GM12878 (cell line): ENCODE results near the gene ORAI1. TPM values are rescaled to one million over a fixed set of nuclear protein-coding genes. Genes with fewer than 3 reads are reported as not detected.
A peak's percentile ranks its signal among the peaks of the same experiment; 100 is the strongest.

Source experiments
- ATF7 ChIP-seq: fragments of 450-650 bp; IDR thresholded peaks from 2 replicates; pipeline ENCODE4 v1.6.1; 2016; ENCODE audit warnings: low read depth, mild to moderate bottlenecking
- BCLAF1 ChIP-seq: fragments of 450-650 bp; IDR thresholded peaks from 2 replicates; pipeline ENCODE4 v1.6.1; 2017; ENCODE audit warnings: antibody characterized with exemption, mild to moderate bottlenecking, moderate library complexity
- ESRRA ChIP-seq: IDR thresholded peaks from 2 replicates; pipeline ENCODE4 v1.6.1; 2012; ENCODE audit warnings: mild to moderate bottlenecking, low read length, improper control_type of control experiment
- MTA3 ChIP-seq: IDR thresholded peaks from 2 replicates; pipeline ENCODE4 v1.6.1; 2012; ENCODE audit warnings: low read length, inconsistent platforms, borderline replicate concordance
- MYB ChIP-seq: fragments of 150-350 bp; IDR thresholded peaks from 2 replicates; pipeline ENCODE4 v1.6.1; 2014; ENCODE audit warnings: mild to moderate bottlenecking, low read depth, low read length, borderline replicate concordance
- NFYA ChIP-seq: IDR thresholded peaks from 2 replicates; pipeline ENCODE4 v1.6.1; 2011; ENCODE audit warnings: low read depth, mild to moderate bottlenecking, low read length, improper control_type of control experiment, borderline replicate concordance
- NR2C2 ChIP-seq: IDR thresholded peaks from 2 replicates; pipeline ENCODE4 v1.6.1; 2011; ENCODE audit warnings: borderline replicate concordance, low read depth; ENCODE audit not compliant: control insufficient read depth, insufficient read length
- NR2F1 ChIP-seq: fragments of 450-650 bp; conservative IDR thresholded peaks from 2 replicates; pipeline ENCODE4 v1.6.1; 2017; ENCODE audit warnings: mild to moderate bottlenecking
- PAX5 ChIP-seq: IDR thresholded peaks from 2 replicates; pipeline ENCODE4 v1.6.1; 2011; ENCODE audit warnings: low read depth, low read length, borderline replicate concordance
- SIN3A ChIP-seq: IDR thresholded peaks from 2 replicates; pipeline ENCODE4 v1.6.1; 2012; ENCODE audit warnings: low read depth, low read length, improper control_type of control experiment
- SREBF2 ChIP-seq: IDR thresholded peaks from 2 replicates; pipeline ENCODE4 v1.6.1; 2012; ENCODE audit warnings: mild to moderate bottlenecking, low read length
- STAT1 ChIP-seq: fragments of 450-650 bp; conservative IDR thresholded peaks from 2 replicates; pipeline ENCODE4 v1.6.1; 2014; ENCODE audit warnings: antibody characterized with exemption, mild to moderate bottlenecking
- SUPT20H ChIP-seq: IDR thresholded peaks from 2 replicates; pipeline ENCODE4 v1.6.1; 2011; ENCODE audit warnings: low read depth, mild to moderate bottlenecking, low read length, moderate library complexity, borderline replicate concordance; ENCODE audit not compliant: control insufficient read depth
- WRNIP1 ChIP-seq: IDR thresholded peaks from 2 replicates; pipeline ENCODE4 v1.6.1; 2011; ENCODE audit warnings: low read depth, low read length, improper control_type of control experiment, borderline replicate concordance
- YY1 ChIP-seq: IDR thresholded peaks from 2 replicates; pipeline ENCODE4 v1.6.1; 2011; ENCODE audit warnings: low read depth, mild to moderate bottlenecking, low read length
- ZNF592 ChIP-seq: fragments of 450-650 bp; IDR thresholded peaks from 2 replicates; pipeline ENCODE4 v1.6.1; 2017; ENCODE audit warnings: mild to moderate bottlenecking, moderate library complexity
- polyA plus RNA-seq, 11 experiments: library from polyadenylated mRNA; depleted of rRNA in 4 of 11; unstranded in 6 of 11; stranded (reverse) in 5 of 11; fragments of >200 nt; fragmentation: Nextera tagmentation in 4 of 11; fragmentation: Illumina TruSeq in 1 of 11; extraction: Ambion mirVana in 4 of 11; extraction: Trizol in 1 of 11; gene quantifications; 1 replicate in 1 of 11; 2 replicates in 10 of 11; pipeline versions ENCODE4 v1.2.1 to v1.2.3, GENCODE V29; 2011 to 2016; ENCODE audit warnings: inconsistent platforms in 2 of 11, missing spikeins in 2 of 11, low read depth in 1 of 11
- total RNA-seq, 4 experiments: library from RNA; depleted of rRNA in 3 of 4; stranded (reverse); fragments of >200 nt in 3 of 4; fragmentation: Illumina TruSeq in 1 of 4; extraction: Trizol in 1 of 4; gene quantifications; 2 replicates each; pipeline versions ENCODE4 v1.2.1 to v1.2.3, GENCODE V29; 2013 to 2021
- TF ChIP-seq, protein P1 (sequence below): IDR thresholded peaks from 2 replicates; pipeline ENCODE4 v1.6.1; 2011; ENCODE audit warnings: borderline replicate concordance, low read depth, mild to moderate bottlenecking, moderate library complexity, low read length; ENCODE audit not compliant: insufficient read depth, poor library complexity, severe bottlenecking
- TF ChIP-seq, protein P2 (sequence below): IDR thresholded peaks from 2 replicates; pipeline ENCODE4 v1.6.1; 2011; ENCODE audit warnings: borderline replicate concordance, low read depth, mild to moderate bottlenecking, moderate library complexity, mixed read lengths, low read length; ENCODE audit not compliant: insufficient read depth; ENCODE audit errors: extremely low read length

ORAI1 gene
- total and polyA plus RNA-seq, 10 of the 15 experiments (the other 5 are each of a cell fraction or from before 2014, with no cell fraction given) = 5.5 to 33.1 (median 11.8) TPM

- TF ChIP-seq SIN3A (no peak), BCLAF1 (no peak), NR2F1 (no peak), ZNF592 (no peak), PAX5 (no peak), STAT1 (no peak), ESRRA (no peak), ATF7 (peak; percentile 74), MYB (no peak), MTA3 (no peak), NR2C2 (no peak), SUPT20H (no peak), WRNIP1 (no peak), SREBF2 (no peak), YY1 (peak; percentile 65; the same call in 1 of the 2 replicates), NFYA (no peak)
- TF ChIP-seq, protein P1, sequence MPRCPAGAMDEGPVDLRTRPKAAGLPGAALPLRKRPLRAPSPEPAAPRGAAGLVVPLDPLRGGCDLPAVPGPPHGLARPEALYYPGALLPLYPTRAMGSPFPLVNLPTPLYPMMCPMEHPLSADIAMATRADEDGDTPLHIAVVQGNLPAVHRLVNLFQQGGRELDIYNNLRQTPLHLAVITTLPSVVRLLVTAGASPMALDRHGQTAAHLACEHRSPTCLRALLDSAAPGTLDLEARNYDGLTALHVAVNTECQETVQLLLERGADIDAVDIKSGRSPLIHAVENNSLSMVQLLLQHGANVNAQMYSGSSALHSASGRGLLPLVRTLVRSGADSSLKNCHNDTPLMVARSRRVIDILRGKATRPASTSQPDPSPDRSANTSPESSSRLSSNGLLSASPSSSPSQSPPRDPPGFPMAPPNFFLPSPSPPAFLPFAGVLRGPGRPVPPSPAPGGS = no peak
- TF ChIP-seq, protein P2, sequence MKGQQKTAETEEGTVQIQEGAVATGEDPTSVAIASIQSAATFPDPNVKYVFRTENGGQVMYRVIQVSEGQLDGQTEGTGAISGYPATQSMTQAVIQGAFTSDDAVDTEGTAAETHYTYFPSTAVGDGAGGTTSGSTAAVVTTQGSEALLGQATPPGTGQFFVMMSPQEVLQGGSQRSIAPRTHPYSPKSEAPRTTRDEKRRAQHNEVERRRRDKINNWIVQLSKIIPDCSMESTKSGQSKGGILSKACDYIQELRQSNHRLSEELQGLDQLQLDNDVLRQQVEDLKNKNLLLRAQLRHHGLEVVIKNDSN = peak; percentile 18
Measured at GRCh38 chr12:121579981-121580868, 46.1 kb upstream of the ORAI1 start (continued).
